HG03064 (cell line): Measurements from ENCODE around the gene DNAH1.

ENCODE experiments used
- ATAC-seq: cut with Tn5 transposase; IDR thresholded peaks from one replicate; pipeline ENCODE4 v1.9.1; 2021; ENCODE audit warnings: low read depth; ENCODE audit not compliant: unreplicated experiment

The DNAH1 gene

GRCh38 chr3:52290596-52291507, 25.3 kb upstream of the DNAH1 start:
- no peak for ATAC-seq

- no peak for ATAC-seq
Measured at GRCh38 chr3:52291508-52292181, 24.5 kb upstream of the DNAH1 start.

DNA sequence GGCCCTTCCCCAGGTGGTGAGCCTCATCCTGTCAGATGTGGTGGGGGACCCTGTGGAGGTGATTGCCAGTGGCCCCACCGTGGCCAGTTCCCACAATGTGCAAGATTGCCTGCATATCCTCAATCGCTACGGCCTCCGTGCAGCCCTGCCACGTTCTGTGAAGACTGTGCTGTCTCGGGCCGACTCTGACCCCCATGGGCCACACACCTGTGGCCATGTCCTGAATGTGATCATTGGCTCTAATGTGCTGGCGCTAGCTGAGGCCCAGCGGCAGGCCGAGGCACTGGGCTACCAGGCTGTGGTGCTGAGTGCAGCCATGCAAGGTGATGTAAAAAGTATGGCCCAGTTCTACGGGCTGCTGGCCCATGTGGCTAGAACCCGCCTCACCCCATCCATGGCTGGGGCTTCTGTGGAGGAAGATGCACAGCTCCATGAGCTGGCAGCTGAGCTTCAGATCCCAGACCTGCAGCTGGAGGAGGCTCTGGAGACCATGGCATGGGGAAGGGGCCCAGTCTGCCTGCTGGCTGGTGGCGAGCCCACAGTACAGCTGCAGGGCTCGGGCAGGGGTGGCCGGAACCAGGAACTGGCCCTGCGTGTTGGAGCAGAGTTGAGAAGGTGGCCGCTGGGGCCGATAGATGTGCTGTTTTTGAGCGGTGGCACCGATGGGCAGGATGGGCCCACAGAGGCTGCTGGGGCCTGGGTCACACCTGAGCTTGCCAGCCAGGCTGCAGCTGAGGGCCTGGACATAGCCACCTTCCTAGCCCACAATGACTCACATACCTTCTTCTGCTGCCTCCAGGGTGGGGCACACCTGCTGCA, 23.7 kb upstream of the DNAH1 start:
- no peak for ATAC-seq

DNA sequence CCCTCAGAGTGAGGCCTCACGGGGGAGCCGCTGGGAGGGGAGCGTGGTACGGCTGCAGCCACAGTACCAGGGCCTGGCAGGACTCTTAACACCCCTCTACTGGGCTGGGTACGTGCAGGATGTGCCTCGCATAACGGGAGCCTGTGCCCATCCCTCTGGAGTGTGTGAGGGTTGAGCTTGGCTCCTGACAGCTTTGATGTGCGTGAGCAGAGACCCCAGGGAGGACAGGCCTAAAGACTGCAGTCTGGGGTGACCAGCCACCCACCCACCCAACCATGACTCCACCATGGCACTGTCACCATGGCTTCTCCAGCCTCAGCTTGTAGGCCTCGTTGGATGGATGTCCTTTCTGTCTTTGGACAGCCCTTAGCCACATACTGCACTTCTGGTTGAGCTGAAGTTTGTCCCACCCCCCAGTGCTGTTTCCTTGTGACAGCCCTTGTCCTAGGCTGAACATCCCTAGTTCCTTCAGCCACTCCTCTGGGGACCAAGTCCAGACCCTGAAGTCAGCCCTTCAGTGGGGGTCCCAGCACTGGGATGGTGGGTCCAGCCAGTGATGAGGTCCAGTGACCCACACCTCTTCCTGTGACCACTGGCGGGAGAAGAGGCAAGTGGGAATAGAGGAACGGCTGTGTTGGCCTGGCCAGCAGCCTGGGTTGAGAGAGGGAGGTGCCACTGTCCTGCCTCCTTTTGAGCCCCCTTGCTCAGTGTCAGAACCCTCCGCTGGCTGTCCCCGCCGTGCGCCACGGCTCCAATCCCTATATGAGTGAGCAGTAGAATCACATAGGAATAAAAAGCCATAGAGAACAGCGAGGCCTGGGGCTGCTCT, 22.4 kb upstream of the DNAH1 start:
- ATAC-seq = no peak

DNA sequence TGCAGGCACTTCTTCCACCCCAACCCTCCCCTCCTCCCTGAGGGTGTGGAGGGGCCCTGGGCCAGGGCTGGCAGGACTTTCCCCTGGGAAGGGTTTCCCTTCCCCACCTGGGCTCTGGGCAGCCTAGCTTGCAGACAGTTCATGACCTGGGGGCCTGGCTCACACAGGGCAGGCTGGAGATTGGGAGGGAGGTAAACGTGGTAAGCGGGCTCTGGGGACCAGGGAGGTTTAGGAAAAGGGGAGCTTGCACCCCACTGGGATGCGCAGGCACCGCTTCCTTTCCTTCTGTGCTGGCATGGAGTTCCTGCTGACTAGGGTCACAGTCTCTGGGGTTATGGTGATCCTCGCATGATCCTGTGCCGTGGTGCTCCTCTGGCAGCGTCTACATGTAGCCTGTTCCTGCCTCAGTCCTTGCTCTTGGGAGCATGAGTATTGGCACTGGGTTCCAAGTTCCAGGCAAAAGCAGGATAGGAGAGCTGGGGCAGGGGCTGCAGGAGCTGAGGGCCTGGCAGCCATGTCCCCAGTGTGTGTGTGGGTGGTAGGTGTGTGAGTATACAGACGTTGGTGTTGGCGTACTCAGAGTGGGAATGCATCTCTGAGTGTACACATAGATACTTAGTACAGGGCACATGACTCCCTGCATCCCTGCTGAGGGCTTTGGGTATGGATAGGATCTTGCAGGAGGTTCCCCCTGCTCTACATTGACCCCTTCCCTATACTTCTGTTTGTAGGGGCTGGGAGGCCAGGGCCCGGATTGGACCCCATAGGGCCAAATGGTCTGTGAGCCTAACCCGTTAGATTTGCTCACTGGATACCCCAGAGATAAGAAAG, 21.6 kb upstream of the DNAH1 start:
- no peak for ATAC-seq

DNA sequence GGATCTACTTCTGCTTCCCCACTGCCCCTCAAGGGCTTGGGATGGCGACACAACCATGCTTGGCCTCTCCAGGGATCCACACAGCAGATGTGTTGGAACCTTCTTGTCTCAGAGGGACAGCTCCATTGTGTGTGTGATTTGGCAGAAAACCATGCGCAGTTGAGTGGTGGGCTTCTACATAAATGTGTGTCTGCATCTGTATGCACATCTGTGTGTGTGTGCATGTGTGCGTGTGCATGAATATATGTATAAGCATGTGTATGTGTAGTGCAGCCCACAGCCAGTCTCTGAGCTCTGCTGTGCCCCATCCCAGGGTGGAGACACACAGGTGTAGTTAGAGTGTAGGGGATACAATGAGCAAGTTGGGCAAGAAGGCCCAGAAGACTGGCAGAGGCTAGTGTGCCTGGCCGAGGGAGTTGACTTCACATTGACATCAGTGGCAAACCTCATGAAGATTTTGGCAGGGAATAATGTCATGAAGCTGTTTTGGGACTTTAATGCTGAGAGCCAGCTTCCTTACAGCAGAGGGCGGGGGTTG, 20.4 kb upstream of the DNAH1 start:
- no peak for ATAC-seq

- no peak for ATAC-seq
Measured at GRCh38 chr3:52297242-52298148, 18.6 kb upstream of the DNAH1 start.

- no peak for ATAC-seq
Measured at GRCh38 chr3:52298149-52299098, 17.7 kb upstream of the DNAH1 start.

- no peak for ATAC-seq
Measured at GRCh38 chr3:52299247-52299878, 16.8 kb upstream of the DNAH1 start.

GRCh38 chr3:52299879-52300611, 16.1 kb upstream of the DNAH1 start:
- no peak for ATAC-seq

DNA sequence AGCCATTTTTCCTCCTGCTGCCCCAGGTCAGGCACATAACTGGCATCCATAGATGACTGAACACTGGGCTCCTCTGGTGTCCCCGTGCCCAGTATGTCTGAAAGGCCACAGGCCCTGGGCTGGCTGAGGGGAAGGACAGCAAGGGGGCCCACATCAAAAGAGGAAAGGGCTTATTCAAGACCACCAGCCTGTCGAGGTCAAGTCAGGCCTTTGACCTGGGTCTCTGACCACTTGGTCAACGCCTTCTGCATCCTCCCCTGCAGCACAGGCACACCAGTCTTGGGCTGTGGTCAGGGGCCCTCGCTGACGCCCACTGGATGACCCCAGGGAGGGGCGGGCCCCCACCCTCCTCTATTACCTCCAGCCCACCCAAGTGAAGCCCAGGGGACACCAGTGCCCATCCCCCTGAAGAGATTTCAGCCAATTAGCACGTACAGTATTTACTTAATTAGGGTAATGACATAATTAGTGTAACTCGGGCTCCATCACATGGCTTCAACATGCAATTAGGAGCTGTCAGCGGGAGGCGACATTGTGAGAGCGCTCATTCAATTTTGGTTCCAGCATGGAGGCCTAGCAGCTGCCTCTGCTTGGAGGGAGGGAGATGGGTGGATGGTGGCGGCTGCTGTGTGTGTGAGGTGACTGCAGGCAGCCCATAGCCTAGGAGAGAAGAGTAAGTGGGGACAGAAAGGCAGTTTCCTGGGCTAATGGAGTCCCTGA, 13.5 kb upstream of the DNAH1 start:
- ATAC-seq = no peak

GRCh38 chr3:52303811-52304210, 12.3 kb upstream of the DNAH1 start:
- ATAC-seq = no peak

GRCh38 chr3:52305926-52306325, 10.2 kb upstream of the DNAH1 start:
- no peak for ATAC-seq

DNA sequence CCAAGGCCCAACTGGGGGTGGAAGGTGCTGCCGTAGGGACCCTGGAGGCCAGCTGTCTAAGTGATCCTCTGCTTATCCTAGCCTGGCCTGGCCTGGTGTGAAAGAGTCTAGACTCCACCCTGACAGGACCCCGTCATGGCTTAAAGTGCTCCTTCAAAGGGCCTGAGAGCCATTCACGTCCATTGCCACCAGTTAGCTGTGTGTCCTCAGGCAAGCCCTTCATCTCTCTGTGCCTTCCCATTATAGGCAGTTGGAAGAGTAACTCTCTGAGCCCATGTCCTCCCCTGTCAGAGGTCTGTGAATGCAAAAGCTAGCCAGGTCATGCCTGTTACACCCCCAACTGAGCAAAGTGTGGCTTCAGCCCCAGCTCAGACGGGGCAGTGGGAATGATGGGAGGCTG, 9.1 kb upstream of the DNAH1 start:
- no peak for ATAC-seq

DNA sequence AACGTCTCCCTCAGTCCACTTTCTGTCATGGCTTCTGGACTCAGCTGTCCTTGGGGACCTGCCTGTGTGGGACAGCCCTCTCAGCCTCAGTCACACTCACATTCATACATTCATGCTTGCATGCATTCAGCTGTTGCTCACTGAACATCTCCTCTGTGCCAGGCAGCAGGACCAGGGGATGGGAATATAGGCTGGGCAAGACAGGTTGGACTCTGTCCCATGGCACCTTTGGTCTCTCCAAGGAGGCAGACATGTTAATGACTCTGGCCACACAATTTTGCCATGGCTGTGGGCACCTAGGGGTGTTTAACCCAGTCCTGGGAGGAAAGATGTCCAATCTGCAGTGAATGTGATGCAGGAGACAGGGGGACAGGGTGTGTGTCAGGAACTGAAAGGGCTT, 7.8 kb upstream of the DNAH1 start:
- ATAC-seq = no peak
